GM19467 (cell line): ENCODE results near the gene C3orf80.
"Not testable (repeated sequence)": the region's sequence is repeated elsewhere in the genome, so short reads cannot be mapped to it uniquely, and the experiment has no call there.

Experiments used
- ATAC-seq: cut with Tn5 transposase; IDR thresholded peaks from one replicate; pipeline ENCODE4 v1.9.1; 2021; ENCODE audit warnings: mild to moderate bottlenecking, moderate library complexity; ENCODE audit not compliant: unreplicated experiment

The C3orf80 gene

GRCh38 chr3:160210799-160211221, 14.4 kb upstream of the C3orf80 start:
- ATAC-seq = no peak

GRCh38 chr3:160213191-160213590, 12.0 kb upstream of the C3orf80 start:
- no peak for ATAC-seq

- no peak for ATAC-seq
These were observed 7.5 kb upstream of the C3orf80 start for GRCh38 chr3:160217675-160218074.

GRCh38 chr3:160218136-160218535, 7.1 kb upstream of the C3orf80 start:
- no peak for ATAC-seq

GRCh38 chr3:160220038-160220437, 5.2 kb upstream of the C3orf80 start:
- ATAC-seq = no peak

- no peak for ATAC-seq
These were observed 4.2 kb upstream of the C3orf80 start for GRCh38 chr3:160221019-160221418.

- no peak for ATAC-seq
These were observed 966 bp upstream of the C3orf80 start for GRCh38 chr3:160224256-160224655.

- ATAC-seq = no peak
These were observed 429 bp upstream of the C3orf80 start for GRCh38 chr3:160224811-160225175.

- peak; percentile 24 for ATAC-seq
These were observed 1.0 kb downstream of the C3orf80 start for GRCh38 chr3:160226026-160226907.

- no peak for ATAC-seq
These were observed 2.2 kb downstream of the C3orf80 start for GRCh38 chr3:160227419-160227818.

GRCh38 chr3:160232014-160232413, 6.8 kb downstream of the C3orf80 start:
- ATAC-seq = no peak

- ATAC-seq = not testable (repeated sequence)
These were observed 15.5 kb downstream of the C3orf80 start for GRCh38 chr3:160240719-160241118.

- ATAC-seq = no peak
These were observed 20.1 kb downstream of the C3orf80 start for GRCh38 chr3:160245261-160245800.

GRCh38 chr3:160247766-160248165, 22.5 kb downstream of the C3orf80 start:
- ATAC-seq = no peak

- no peak for ATAC-seq
These were observed 28.1 kb downstream of the C3orf80 start for GRCh38 chr3:160253298-160253697.

- ATAC-seq = no peak
These were observed 32.4 kb downstream of the C3orf80 start for GRCh38 chr3:160257606-160258005.

- ATAC-seq = no peak
These were observed 34.4 kb downstream of the C3orf80 start for GRCh38 chr3:160259589-160259988.

GRCh38 chr3:160260587-160261270, 35.5 kb downstream of the C3orf80 start:
- no peak for ATAC-seq

GRCh38 chr3:160265088-160265487, 39.9 kb downstream of the C3orf80 start:
- ATAC-seq = no peak
